Kidney capillary endothelial cell (primary cell): ENCODE data around the gene ZNF438.
"Not testable (repeated sequence)": the region's sequence is repeated elsewhere in the genome, so short reads cannot be mapped to it uniquely, and the experiment has no call there.

Experiments
- DNase-seq: peaks from one replicate; pipeline ENCODE4 v3.0.0-alpha.2; 2018; ENCODE audit warnings: low spot score

The ZNF438 gene

DNA sequence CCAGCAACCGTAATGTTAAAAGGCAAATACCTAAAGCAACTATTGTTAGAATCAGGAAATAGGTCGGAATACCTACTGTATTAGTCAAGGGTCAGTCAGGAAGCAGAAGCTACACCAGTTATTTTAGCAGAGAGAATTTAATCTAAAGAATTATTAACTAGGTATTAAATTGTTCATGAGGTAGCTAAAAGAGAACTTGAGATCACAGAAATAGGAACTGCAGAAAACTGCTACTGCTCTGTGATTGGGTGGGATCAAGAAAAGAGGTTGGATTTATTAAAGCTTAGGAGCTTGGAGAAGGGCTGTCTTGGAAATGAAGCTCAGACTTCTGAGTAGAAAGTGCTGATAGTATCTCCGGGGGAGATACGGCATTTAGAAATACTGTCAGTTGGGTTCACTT is 20.0 kb upstream of the ZNF438 start:
- peak; percentile 94 for DNase-seq

DNA sequence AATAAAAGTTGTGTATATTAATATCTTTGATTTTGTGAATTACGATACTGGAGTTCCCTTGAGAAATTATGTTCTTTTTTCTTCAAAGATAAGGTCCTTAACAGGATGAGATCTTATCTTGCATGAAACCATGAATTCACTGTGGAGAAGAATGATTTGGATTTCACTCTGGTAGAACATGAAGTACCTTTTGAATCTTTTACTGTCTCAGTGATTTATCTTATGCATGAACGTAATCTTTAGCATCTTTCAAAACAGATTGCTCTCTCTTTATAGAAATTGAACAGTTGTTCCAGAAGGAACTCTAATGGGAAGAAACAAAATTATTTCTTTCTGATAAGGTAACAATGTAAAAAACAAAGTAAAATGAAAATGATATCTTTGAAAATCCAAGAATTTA is 11.0 kb upstream of the ZNF438 start:
- DNase-seq: no peak

DNA sequence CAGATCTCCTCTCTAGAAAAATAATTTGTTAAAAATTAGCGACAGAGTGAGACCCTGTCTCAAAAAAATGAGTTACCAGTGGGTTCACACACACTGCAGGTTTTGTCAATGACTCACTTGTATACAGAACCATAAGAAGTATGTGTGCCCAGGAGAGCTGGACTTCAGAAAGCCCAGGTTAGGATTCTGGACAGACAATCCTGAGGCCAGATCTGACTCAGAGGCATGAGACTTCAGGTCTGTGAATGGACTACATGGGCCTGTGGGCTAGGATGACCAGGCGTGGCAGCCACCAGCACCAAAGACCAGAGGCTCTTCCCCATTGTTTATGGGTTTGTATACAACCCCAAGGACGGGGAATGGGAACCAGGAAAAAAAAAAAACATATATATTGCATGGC is 9.3 kb upstream of the ZNF438 start:
- no peak for DNase-seq

DNA sequence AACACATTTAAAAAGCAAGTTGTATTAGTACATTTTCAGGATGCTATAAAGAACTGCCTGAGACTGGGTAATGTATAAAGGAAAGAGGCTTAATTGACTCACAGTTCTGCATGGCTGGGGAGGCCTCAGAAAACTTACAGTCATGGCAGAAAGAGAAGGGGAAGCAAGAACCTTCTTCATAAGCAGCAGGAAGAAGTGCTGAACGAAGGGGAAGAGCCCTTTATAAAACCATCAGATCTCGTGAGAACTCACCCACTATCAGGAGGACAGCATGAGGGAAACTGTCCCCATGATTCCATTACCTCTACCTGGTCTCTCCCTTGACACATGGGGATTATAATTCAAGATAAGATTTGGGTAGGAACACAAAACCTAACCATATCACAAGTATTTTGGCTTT is 7.3 kb upstream of the ZNF438 start:
- not testable (repeated sequence) for DNase-seq

DNA sequence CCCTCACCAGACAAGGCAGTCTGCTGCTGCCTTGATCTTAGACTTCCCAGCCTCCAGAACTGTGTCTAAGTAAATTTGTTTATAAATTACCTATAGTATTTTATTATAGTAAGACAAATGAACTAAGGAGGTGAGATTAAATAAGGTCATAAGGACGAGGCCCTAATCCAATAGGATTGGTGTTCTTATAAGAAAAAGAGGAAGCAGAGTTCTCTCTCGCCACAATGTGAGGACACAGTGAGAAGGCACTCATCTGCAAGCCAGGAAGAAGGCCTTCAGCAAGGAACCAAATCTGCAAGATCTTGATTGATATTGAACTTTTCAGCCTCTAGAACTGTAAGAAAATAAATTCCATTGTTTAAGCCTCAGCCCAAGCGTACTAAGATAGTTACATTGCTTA is 6.1 kb upstream of the ZNF438 start:
- no peak for DNase-seq

DNA sequence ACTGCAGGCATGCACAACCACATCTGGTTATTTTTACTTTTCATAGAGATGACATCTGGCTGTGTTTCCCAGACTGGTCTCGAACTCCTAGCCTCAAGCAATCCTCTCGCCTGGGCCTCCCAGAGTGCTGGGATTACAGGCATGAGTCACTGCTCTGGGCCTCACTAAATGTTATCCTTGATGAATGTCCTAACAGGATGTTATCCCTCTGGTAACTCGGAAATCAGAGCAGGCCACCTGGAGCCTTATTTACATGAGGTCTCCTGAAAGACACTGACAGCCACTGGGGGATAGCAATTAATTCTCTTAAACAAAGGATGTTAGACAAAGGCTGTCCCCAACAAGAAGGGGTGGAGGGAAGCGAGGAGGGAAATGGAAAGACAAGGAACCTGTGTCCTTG is 4.5 kb upstream of the ZNF438 start:
- DNase-seq: peak; percentile 51

DNA sequence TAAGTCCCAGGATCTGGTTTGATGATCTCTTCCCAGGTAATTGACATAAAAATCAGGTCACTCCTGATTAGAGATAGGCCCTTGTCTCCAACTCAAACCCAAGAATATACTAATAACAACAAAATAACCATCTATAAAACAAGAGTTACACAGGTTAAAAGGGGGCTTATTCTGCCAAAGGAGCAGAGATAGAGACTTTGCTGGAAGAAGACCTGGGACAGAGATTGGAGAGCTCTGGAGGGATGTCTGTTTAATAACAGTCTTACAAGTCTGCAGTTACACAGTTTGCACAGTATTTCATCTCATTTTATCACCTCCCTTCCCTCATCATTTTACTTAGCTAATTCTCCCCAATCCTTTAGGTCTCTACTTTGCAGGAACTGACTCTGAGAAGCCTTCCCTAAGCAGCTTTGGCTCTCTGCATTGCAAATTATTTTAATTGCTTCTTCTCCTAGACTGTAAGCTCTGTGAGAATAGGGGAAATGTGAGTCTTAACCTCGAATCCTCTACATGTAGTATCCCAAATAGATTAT is 3.7 kb upstream of the ZNF438 start:
- no peak for DNase-seq

DNA sequence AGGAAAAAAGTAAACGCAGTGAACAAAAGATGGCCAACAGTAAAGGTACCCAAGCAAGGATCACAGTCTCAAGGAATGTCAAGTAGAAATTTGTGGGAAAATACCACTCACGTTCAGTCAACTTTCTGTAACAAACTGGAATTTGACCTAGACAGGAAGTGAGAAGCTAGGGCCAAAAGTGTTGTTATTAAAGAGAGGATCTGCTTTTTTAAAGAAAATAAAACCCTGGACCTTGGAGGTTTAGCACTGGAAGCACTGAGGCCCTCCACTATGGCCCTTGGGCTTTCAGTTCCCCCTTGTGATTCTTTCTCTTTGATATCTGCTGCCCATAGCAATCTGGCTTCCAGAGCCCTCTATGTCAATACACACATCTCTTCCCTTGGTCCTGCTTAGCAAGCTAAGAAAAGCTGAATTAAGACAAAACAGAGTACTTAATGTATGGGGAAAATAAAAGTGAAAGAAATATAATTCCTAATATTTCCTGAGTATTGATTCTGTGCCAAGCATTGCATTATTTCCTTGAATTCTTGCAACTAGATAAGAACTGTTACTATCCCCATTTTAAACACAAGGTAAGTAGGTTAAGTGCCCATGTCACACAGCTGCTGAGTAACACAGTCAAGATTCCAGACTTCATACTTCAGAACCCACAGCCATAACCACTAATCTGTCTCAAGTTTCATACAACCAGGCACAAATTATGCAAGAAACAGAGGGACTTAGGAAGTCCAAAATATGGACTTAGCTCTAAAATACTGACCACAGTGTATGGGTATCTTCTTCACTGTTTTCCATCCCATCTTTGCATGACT is 2.6 kb upstream of the ZNF438 start:
- DNase-seq: no peak

DNA sequence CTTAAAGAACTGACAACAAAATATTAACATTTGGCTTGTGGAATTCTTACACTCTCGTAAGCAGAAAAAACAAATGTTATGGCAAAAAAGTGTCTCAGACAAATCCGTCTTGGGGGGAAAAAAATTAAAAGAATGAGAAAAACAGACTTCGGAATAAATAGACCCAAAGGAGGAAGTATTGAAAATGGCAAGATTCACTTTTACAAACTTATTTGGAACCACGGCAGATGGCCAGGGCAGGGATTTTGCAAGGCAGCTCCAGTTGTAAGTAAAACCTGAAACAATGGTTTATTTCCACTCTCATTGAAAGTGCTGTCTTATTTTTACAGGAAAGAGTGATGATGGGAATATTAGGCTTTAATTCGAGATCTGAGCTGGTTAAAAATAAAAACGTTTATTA is 1.5 kb upstream of the ZNF438 start:
- no peak for DNase-seq

DNA sequence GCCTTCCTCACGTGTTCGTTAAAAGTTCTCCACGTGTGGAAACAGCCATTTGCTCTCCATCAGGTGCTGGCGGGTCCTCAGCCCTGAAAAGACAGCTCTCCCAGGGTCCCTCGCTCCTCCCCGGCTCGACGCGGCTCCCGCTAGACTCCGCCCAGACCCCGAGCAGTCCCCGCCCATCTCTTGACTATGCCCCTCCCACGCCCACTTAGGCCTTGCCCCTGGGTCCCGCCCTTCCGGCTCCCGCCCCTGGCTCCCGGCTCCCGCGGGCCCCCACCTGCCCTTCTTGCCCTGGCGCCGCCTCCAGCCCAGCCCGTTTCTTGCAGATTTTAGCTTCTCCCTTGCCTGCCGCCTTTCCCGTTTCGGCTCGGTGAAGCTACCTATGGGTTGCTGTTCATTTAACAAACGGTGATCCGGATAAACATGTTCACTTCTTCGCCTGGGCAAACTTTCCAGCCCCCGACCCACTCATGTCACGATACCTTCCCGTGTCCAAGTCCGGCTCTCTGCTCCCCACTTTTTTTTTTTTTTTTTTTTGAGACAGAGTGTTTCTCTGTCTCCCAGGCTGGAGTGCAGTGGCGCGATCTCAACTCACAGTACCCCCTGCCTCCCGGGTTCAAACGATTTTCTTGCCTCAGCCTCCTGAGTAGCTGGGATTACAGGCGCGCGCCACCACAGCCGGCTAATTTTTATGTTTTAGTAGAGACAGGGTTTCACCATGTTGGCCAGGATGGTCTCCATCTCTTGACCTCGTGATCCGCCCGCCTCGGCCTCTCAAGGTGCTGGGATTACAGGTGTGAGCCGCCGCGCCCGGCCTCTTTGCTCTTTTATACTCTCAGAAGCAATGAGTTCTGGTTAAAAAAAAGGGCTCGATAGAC is 830 bp upstream of the ZNF438 start:
- DNase-seq: peak; percentile 88

DNA sequence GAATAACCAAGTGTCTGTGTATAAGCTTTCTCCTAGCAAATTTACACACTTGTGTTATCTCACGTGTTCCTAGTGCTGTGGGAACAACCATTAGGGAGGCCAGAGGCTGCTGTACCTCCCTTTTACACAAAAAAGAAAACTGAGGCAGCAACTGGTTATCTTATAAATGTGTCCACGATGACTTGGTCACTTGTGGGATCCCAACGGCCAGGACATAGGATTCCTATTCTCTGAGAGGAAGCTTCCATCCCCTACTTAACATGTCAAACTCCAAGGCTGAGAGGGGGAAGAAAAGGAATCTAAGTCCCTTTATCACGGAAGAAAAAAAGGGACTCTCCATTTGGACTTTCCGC is 484 bp downstream of the ZNF438 start:
- DNase-seq: no peak

DNA sequence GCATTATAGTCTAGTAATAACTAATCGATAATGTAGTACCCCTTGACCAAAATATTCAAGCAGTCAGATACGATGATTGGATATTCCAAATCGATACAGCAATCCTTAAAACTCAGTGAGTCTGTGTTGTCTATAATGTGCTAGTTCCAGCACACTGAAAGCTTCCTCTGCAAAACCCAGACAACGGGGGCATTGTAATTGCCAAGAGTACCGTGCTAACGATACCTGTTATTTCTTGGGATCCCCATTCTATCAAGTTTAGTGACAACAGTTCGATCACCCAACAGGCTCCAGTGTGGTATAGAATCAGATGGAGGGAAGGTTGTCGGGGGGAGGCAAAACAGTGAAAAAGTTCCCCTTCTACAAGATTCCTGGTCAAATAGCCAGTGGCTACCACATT is 865 bp downstream of the ZNF438 start:
- no peak for DNase-seq

DNA sequence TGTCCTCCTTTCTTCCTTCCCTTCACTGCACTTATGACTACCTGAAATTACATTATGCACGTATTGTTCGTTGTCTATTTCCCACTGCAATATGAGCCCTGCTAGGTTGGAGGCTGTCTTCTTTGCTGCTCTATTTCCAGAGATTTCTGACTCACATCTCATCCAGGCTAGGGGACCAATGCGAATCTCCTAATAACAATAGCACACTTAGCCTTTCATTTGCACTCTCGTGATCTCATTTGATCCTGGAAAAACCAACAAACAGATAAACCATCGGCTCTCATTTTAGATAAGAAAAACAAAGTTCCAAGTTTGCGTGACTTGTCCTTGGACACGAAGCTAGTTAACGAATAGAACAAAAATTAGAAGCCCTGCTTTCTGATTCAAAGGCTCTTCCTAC is 1.4 kb downstream of the ZNF438 start:
- DNase-seq: no peak

DNA sequence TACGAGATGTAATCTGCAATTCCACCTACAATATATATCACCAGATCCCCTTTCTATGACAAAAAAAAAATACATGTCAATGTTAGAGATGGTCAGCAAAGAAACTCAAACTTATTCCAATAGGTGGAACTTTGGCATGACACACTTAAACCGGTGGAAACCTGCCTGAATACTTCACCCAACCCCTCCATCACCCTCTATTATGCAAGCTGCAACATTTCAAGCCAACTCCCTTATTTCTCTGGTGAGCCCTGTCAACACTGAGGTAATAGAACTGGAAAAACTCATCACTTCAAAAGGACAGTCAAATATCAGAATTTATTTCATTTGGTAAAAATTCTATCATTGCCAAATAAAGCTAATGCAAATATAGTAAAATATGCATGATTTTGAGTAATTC is 3.6 kb downstream of the ZNF438 start:
- DNase-seq: no peak

DNA sequence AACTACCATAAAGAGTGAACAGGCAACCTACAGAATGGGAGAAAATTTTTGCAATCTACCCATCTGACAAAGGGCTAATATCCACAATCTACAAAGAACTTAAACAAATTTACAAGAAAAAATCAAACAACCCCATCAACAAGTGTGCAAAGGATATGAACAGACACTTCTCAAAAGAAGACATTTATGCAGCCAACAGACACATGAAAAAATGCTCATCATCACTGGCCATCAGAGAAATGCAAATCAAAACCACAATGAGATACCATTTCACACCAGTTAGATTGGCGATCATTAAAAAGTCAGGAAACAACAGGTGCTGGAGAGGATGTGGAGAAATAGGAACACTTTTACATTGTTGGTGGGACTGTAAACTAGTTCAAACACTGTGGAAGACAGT is 5.4 kb downstream of the ZNF438 start:
- DNase-seq: not testable (repeated sequence)

DNA sequence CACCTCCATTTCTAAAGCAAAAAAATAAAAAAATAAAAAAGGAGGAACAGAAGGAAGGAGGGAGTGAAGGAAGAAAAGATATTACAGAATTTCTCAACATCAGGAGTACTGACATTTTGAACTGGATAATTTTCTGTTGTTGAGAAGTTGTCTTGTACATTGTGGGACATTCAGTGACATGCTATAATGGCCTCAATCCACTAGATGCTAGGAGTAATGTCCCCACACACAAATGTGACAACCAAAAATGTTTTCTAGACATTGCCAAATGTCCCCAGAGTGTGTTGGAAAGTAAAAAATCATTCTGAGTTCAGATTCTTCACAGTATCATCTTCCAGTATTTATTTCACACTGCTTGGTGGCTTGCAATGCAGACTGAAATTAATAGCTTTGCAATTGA is 6.5 kb downstream of the ZNF438 start:
- DNase-seq: no peak

DNA sequence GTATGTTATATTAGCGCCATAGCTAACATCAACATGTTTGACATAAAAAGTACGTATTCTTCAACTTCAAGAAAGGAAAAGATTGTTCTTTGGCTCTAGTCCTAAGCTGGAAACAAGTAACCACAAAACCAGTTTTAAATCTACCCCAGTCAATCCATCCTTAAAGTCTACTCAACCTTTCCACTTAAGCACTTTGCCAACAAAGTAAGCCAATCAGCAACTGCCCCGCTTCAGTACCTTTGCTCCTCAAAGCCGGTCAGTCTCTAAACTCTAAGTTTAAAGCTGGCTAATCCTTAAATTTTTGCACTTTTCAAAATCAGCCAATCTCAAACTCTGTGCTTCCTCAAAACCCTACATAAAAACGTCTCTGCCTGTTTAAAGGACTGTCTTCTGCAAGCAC is 8.1 kb downstream of the ZNF438 start:
- DNase-seq: no peak

DNA sequence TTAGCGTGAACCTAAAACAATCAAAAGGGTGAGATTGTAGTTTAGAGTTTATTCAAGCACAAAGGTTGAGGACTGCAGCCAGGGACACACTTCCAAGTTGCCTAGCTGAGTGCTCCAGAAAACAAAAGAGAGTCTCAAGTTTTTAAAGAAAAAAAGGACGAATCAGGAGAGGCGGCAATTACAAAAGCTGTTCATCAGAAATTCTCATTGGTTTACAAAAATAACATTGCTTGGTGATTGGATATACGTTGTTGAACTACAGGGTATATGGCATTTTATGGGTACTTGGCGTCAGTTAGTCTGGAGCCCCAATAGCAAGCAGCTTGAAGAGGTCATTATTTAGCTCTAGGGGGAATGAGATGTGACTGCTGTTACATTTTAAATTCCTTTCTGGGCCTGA is 11.5 kb downstream of the ZNF438 start:
- DNase-seq: no peak

DNA sequence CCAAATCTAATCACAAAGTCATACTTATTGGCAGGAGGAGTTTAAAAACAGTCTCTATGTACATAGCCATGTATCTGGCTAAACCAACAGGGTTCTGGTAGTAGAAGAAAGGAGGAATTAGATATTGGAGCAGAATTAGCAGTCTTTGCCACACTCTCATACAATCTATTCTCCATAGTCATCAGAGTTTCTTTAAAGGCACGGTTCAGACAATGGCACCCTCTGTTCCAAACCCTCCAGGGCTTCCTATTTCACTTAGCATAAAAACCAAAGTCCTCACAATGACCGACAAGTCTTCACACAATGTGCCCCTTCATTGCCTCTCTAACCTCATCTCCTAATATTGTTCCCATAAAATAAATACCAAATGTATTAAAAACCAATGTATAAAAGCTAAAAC is 12.7 kb downstream of the ZNF438 start:
- DNase-seq: no peak

DNA sequence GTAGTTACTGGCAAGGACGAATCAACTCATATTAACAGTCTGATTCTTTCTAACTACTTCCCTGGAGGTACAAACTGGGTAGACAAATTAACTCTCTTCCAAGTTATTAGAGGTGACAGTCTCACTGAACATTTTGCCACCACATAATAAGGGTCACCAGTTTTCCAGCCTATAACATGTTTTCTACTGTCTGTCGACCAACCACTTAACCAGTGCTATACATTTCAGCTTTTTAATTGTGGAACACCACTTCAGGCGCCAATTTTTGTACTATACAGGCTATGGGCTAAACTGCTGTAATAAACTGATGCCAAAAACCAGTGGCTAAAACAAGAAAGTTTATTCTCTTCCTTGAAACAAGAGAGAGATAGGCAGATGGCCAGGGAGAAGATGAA is 13.3 kb downstream of the ZNF438 start:
- DNase-seq: no peak

DNA sequence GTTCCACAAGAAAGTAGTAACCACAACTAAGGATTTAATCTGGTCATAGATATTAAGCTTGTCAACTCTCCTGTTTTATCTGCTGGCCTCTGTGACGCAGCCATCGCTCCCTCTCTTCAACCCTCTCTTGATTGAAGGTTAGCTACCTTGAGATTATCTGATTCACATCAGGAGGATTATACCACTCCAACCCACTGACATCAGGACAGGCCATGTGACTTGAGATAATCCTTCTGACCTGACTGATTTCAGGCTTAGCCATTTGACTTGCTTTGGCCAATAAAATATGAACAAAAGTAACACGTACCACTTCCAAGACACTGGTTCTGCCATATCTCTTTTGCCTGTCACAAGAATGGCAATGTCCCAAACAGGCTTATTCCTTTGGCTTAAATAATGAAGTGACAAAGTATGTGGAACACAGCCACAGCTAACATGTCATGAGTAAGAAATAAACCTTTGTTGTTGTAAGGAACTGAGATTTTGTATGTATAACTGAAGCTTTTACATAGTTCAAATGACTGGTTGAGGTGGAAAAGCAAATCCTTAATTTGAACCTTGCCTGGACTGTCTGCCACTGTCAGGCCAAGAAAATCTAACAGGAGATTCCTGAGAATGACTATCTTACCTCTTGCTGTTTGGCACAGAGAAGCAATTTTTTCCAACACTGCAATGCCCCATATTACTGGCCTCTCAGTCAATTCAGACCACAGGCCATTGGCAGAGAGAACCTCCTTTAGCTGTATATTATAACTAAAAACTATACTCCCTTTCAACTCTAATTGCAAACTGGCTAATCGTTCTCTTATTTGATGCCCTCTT is 13.9 kb downstream of the ZNF438 start:
- DNase-seq: no peak

DNA sequence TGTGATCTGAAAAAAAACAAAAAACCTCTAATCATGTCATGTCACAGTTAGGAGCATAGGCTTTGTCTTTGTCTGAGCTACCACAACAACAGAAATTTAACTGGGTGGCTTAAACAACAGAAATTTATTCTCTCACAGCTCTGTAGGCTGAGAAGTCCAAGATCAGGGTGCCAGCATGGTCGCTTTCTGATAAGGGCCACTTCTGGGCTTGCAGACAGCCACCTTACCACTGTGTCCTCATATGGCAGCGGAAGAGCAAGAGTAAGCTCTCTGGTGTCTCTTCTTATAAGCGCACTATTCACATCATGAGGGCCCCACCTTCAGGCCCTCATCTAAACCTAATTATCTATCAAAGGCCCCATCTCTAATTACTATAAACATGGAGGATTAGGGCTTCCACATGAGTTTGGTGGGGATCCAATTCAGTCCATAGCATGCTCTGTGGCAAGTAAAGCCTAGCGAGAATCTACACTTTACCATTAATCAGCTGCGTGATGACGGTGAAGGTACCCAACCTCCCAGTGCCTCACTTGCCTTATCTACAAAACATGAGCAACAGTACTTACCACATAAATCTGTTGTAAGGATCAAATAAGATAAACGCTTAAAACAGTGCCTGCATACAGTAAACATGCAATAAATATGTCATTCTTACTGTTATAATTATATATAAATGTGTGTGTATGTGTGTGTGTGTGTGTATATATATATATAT is 17.3 kb downstream of the ZNF438 start:
- no peak for DNase-seq
